Measurements from ENCODE around the gene CHURC1. TPM values are rescaled to one million over a fixed set of nuclear protein-coding genes. Genes with fewer than 3 reads are reported as not detected.

CHURC1 gene
- total RNA-seq, 1 donor from 2014 or later = 69.6 TPM

DNA sequence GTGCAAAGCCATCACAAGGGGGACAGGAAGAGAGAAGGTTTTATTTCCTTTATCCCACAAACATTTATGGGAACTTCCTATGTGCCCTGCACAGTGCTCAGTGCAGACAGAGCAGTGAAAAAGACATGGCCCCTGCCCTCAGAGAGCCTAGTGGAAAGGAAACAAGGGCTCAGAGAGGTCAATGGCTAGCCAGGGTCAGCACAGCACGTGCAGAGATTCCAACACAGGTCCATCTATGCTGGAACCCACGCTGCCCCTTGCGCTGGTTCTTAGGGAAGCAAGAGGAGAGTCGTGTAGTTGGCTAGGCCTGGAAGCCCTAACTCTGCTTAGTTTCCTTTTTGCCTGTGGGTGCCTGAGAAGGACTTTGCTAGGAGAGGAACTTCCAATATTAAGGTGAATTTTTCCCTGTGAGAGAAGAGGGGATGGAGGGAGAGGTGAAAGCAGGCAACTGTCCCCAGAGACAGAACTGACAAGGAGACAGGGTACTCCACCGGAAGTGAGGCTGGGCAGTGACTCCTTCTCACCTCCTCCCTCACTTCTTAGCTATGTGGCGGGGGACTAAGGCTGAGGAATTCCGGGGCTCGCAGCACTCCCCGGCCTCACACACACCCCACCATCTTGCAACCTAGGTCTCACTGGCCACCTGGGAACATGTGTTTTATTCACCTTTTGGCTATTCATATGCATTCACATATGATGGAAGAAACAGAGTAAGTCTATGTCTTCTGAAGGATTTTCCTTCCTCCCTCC, 40.4 kb downstream of the CHURC1 start:
- TF ChIP-seq, protein P1, sequence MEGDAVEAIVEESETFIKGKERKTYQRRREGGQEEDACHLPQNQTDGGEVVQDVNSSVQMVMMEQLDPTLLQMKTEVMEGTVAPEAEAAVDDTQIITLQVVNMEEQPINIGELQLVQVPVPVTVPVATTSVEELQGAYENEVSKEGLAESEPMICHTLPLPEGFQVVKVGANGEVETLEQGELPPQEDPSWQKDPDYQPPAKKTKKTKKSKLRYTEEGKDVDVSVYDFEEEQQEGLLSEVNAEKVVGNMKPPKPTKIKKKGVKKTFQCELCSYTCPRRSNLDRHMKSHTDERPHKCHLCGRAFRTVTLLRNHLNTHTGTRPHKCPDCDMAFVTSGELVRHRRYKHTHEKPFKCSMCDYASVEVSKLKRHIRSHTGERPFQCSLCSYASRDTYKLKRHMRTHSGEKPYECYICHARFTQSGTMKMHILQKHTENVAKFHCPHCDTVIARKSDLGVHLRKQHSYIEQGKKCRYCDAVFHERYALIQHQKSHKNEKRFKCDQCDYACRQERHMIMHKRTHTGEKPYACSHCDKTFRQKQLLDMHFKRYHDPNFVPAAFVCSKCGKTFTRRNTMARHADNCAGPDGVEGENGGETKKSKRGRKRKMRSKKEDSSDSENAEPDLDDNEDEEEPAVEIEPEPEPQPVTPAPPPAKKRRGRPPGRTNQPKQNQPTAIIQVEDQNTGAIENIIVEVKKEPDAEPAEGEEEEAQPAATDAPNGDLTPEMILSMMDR (IDR thresholded peaks at IDR 0.05) = no peak
- POLR2A ChIA-PET = no interaction called here
- H3K4me1 Mint-ChIP-seq = peaks cover 11% of the 10 kb centered on the region
- H3K9me3 Mint-ChIP-seq = no peaks in the 10 kb centered on the region
- intact Hi-C loops (cut with micrococcal nuclease) = no loop called here
- H3K4me3 Mint-ChIP-seq = no peak overlapping the region
- DNase-seq = no peak
- no peaks in the 10 kb centered on the region for H3K27me3 Mint-ChIP-seq
- peaks cover 2% of the 10 kb centered on the region for H3K36me3 Mint-ChIP-seq (ENCODE audit: low read depth)
- ATAC-seq (ENCODE audit: low read depth) = no peak
- CTCF ChIA-PET = no interaction called here
- no peak overlapping the region for H3K27ac Mint-ChIP-seq

DNA sequence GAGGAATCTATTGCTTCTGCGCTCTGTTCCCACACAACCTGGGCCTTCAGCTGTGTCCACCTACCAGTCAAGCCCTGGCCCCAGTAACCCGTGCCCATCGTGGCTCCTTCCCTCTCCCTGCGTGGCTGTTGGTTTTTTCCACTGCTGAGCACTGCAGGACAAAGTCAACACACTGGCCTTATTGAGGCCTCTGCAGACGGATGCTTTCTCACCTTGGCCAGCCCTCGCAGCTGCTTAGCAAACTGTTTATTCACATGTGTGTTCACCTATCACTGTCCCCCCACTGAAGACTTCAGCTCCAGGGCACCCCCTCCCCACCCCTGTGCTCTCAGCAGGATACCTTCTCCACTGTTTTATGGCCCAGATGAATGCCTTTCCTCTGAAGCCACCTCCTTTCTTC, 41.0 kb downstream of the CHURC1 start:
- no peak overlapping the region for H3K4me3 Mint-ChIP-seq

DNA sequence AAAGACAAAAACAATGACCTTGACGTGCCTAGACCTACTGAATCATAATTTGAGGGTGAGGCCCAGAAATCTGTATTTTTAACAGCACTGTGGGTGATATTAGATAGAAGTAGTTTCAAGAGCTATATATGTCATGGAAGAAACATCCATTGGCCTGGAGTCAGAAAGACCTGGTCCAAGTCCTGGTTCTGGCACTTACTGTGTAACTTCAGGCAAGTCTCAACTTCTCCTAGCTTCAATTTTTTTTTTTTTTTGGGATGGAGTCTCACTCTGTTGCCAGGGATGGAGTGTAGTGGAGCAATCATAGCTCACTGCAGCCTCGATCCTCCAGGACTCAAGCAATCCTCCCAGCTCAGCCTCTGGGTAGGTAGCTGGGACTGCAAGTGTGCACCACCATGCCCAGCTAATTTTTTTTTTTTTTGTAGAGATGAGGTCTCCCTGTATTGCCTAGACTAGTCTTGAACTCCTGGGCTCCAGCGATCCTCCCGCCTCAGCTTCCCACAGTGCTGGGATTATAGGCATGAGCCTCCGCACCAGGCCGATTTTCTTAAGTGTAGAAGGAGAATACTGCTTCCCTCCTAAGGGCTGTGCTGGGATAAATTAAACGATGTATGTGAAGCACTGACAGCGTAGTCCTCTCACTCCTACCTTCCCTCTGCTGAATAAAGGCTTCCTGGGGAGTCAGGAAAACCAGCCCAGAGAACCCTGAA, 42.6 kb downstream of the CHURC1 start:
- DNase-seq = no peak
- no peaks in the 10 kb centered on the region for H3K27me3 Mint-ChIP-seq
- TF ChIP-seq, protein P1 (IDR thresholded peaks at IDR 0.05) = no peak
- ChIA-PET CTCF (no interaction called here), POLR2A (no interaction called here)
- no peak for ATAC-seq (ENCODE audit: low read depth)
- peaks cover 2% of the 10 kb centered on the region for H3K36me3 Mint-ChIP-seq (ENCODE audit: low read depth)
- intact Hi-C loops (cut with micrococcal nuclease) = no loop called here
- H3K27ac Mint-ChIP-seq = no peak overlapping the region
- H3K9me3 Mint-ChIP-seq = no peaks in the 10 kb centered on the region
- H3K4me1 Mint-ChIP-seq = peaks cover 11% of the 10 kb centered on the region
- no peak overlapping the region for H3K4me3 Mint-ChIP-seq

More for the DNA sequence above, 41.0 kb downstream of the CHURC1 start:
- CTCF ChIA-PET = no interaction called here
- Mint-ChIP-seq H3K27ac (no peak overlapping the region), H3K27me3 (no peaks in the 10 kb centered on the region), H3K36me3 (ENCODE audit: low read depth) (peaks cover 2% of the 10 kb centered on the region), H3K4me1 (peaks cover 11% of the 10 kb centered on the region), H3K9me3 (no peaks in the 10 kb centered on the region)
- ATAC-seq (ENCODE audit: low read depth) (no peak), DNase-seq (no peak)
- intact Hi-C loops (cut with micrococcal nuclease) = no loop called here
- POLR2A ChIA-PET = no interaction called here
- TF ChIP-seq, protein P1 (IDR thresholded peaks at IDR 0.05) = no peak

DNA sequence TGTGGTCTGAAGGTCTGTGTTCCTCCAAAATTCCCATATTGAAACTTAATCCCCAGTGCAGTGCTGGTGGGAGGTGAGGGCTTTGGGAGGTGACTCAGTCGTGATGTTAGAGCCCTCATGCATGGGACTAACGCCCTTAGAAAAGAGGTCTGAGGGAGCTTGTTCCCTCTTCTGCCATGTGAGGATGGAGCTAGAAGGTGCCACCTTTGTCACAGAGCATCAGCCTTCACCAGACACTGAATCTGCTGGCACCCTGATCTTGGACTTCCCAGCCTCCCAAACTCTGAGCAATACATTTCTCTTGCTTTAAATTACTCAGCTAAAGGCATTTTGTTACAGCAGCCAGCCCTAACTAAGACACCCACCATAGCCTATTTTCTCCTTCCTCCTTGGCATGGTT, 43.9 kb downstream of the CHURC1 start:
- H3K4me3 Mint-ChIP-seq = no peak overlapping the region
- no peaks in the 10 kb centered on the region for H3K4me1 Mint-ChIP-seq
- ATAC-seq (ENCODE audit: low read depth) (no peak), DNase-seq (no peak)
- peaks cover 2% of the 10 kb centered on the region for H3K36me3 Mint-ChIP-seq (ENCODE audit: low read depth)
- no peaks in the 10 kb centered on the region for H3K9me3 Mint-ChIP-seq
- TF ChIP-seq, protein P1 (IDR thresholded peaks at IDR 0.05) = no peak
- H3K27ac Mint-ChIP-seq = no peak overlapping the region
- ChIA-PET POLR2A (no interaction called here), CTCF (no interaction called here)
- H3K27me3 Mint-ChIP-seq = no peaks in the 10 kb centered on the region
- intact Hi-C loops (cut with micrococcal nuclease) = no loop called here

DNA sequence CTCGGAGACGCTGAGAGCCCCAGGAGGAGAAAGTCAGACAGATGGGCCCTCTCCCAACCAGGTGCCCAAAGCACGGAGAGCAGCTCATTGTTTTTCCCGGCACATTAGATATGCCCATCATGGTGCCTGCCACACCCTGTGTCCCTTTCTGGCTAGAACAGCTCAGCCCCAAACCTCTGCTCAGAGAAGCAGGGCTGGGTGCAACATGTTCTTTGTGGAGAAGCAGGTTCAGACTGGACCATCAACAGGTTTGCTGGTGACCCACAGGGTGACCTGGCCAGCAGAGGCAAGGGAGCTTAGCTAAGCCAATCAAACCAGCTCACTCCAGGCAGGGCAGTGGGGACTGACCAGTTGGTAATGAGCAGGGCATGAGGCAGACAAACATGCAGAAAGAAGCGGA, 44.5 kb downstream of the CHURC1 start:
- no peak overlapping the region for H3K27ac Mint-ChIP-seq
- peaks cover 2% of the 10 kb centered on the region for H3K36me3 Mint-ChIP-seq (ENCODE audit: low read depth)
- H3K4me1 Mint-ChIP-seq = no peaks in the 10 kb centered on the region
- H3K9me3 Mint-ChIP-seq = no peaks in the 10 kb centered on the region
- intact Hi-C loops (cut with micrococcal nuclease) = no loop called here
- TF ChIP-seq, protein P1 (IDR thresholded peaks at IDR 0.05) = no peak
- ChIA-PET CTCF (no interaction called here), POLR2A (no interaction called here)
- H3K4me3 Mint-ChIP-seq = no peak overlapping the region
- H3K27me3 Mint-ChIP-seq = no peaks in the 10 kb centered on the region
- DNase-seq (no peak), ATAC-seq (ENCODE audit: low read depth) (no peak)
